ENCODE results near the gene TRIM22. TPM values are rescaled to one million over a fixed set of nuclear protein-coding genes. Genes with fewer than 3 reads are reported as not detected.

Gene TRIM22
- total RNA-seq, 1 experiment from 2014 or later, result not detected

GRCh38 chr11:5703741-5704536 is 14.3 kb downstream of the TRIM22 start:
- POLR2A ChIA-PET (ENCODE audit: low non-redundant PET), result no interaction called here
- H3K36me3 ChIP-seq (ENCODE audit: insufficient read depth, low read length, poor library complexity, severe bottlenecking), result no peaks in the 10 kb centered on the region

GRCh38 chr11:5705688-5706087 is 16.1 kb downstream of the TRIM22 start:
- Histone ChIP-seq H3K27me3 (replicated peaks; ENCODE audit: insufficient read depth, low read depth, low read length, poor library complexity) (no peaks in the 10 kb centered on the region), H3K4me1 (ENCODE audit: insufficient read depth, low read length, poor library complexity, severe bottlenecking) (no peaks in the 10 kb centered on the region), H3K36me3 (ENCODE audit: insufficient read depth, low read length, poor library complexity, severe bottlenecking) (no peaks in the 10 kb centered on the region), H3K27ac (ENCODE audit: low read depth, low read length, poor library complexity, severe bottlenecking) (no peak overlapping the region), H3K9me3 (ENCODE audit: low read depth, low read length, poor library complexity, severe bottlenecking) (no peaks in the 10 kb centered on the region), H3K4me3 (ENCODE audit: low read depth, low read length, poor library complexity, severe bottlenecking) (no peak overlapping the region)
- CTCF ChIA-PET, result no interaction called here
- no TSS peak for BruUV-seq (replicated peaks)
- POLR2A ChIA-PET (ENCODE audit: low non-redundant PET), result no interaction called here
- TF ChIP-seq EZH2 (IDR thresholded peaks at IDR 0.05; ENCODE audit: borderline replicate concordance, low read depth, low read length, poor library complexity, severe bottlenecking), result no peak
- TF ChIP-seq, protein P1, sequence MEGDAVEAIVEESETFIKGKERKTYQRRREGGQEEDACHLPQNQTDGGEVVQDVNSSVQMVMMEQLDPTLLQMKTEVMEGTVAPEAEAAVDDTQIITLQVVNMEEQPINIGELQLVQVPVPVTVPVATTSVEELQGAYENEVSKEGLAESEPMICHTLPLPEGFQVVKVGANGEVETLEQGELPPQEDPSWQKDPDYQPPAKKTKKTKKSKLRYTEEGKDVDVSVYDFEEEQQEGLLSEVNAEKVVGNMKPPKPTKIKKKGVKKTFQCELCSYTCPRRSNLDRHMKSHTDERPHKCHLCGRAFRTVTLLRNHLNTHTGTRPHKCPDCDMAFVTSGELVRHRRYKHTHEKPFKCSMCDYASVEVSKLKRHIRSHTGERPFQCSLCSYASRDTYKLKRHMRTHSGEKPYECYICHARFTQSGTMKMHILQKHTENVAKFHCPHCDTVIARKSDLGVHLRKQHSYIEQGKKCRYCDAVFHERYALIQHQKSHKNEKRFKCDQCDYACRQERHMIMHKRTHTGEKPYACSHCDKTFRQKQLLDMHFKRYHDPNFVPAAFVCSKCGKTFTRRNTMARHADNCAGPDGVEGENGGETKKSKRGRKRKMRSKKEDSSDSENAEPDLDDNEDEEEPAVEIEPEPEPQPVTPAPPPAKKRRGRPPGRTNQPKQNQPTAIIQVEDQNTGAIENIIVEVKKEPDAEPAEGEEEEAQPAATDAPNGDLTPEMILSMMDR (conservative IDR thresholded peaks at IDR 0.05; ENCODE audit: low read depth, low read length), result no peak
- DNase-seq (ENCODE audit: low spot score), result no peak
- intact Hi-C loops (cut with micrococcal nuclease; ENCODE audit: unreplicated experiment), result no loop called here

More at GRCh38 chr11:5703741-5704536, 14.3 kb downstream of the TRIM22 start:
- intact Hi-C loops (cut with micrococcal nuclease; ENCODE audit: unreplicated experiment), result no loop called here
- no peak overlapping the region for H3K4me3 ChIP-seq (ENCODE audit: low read depth, low read length, poor library complexity, severe bottlenecking)
- no peaks in the 10 kb centered on the region for H3K27me3 ChIP-seq (replicated peaks; ENCODE audit: insufficient read depth, low read depth, low read length, poor library complexity)
- CTCF ChIA-PET, result no interaction called here
- DNase-seq (ENCODE audit: low spot score), result no peak
- H3K9me3 ChIP-seq (ENCODE audit: low read depth, low read length, poor library complexity, severe bottlenecking), result no peaks in the 10 kb centered on the region
- H3K4me1 ChIP-seq (ENCODE audit: insufficient read depth, low read length, poor library complexity, severe bottlenecking), result no peaks in the 10 kb centered on the region
- TF ChIP-seq, protein P1 (conservative IDR thresholded peaks at IDR 0.05; ENCODE audit: low read depth, low read length), result no peak
- no peak for TF ChIP-seq EZH2 (IDR thresholded peaks at IDR 0.05; ENCODE audit: borderline replicate concordance, low read depth, low read length, poor library complexity, severe bottlenecking)
- BruUV-seq (replicated peaks), result no TSS peak
- H3K27ac ChIP-seq (ENCODE audit: low read depth, low read length, poor library complexity, severe bottlenecking), result no peak overlapping the region

DNA sequence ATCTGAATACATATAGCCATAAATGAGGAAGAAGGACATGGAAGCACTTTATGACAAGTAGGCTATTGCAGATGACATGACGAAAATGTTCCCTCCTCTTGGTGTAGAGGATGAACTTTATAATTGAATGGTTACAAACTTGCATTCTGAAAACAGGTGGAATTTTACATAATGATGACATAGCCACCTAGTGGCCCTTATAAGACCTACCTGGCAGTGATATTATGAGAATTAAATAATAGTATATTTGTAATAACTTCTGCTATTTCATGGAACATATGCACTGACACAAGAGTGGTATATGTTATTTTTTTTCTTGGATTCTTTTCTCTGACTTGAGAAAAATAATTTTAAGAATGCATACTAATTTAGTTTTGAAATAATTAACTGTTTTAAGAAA is 22.9 kb downstream of the TRIM22 start:
- ChIA-PET POLR2A (ENCODE audit: low non-redundant PET) (no interaction called here), CTCF (no interaction called here)
- H3K4me3 ChIP-seq (ENCODE audit: low read depth, low read length, poor library complexity, severe bottlenecking), result no peak overlapping the region
- H3K9me3 ChIP-seq (ENCODE audit: low read depth, low read length, poor library complexity, severe bottlenecking), result no peaks in the 10 kb centered on the region
- BruUV-seq (replicated peaks), result no TSS peak
- no peak for DNase-seq (ENCODE audit: low spot score)
- H3K36me3 ChIP-seq (ENCODE audit: insufficient read depth, low read length, poor library complexity, severe bottlenecking), result no peaks in the 10 kb centered on the region
- TF ChIP-seq, protein P1 (conservative IDR thresholded peaks at IDR 0.05; ENCODE audit: low read depth, low read length), result 0 out of 2 replicates have a peak, but pooled peaks have one; percentile 24
- TF ChIP-seq EZH2 (IDR thresholded peaks at IDR 0.05; ENCODE audit: borderline replicate concordance, low read depth, low read length, poor library complexity, severe bottlenecking), result no peak
- no peak overlapping the region for H3K27ac ChIP-seq (ENCODE audit: low read depth, low read length, poor library complexity, severe bottlenecking)
- intact Hi-C loops (cut with micrococcal nuclease; ENCODE audit: unreplicated experiment), result no loop called here
- no peaks in the 10 kb centered on the region for H3K27me3 ChIP-seq (replicated peaks; ENCODE audit: insufficient read depth, low read depth, low read length, poor library complexity)
- no peaks in the 10 kb centered on the region for H3K4me1 ChIP-seq (ENCODE audit: insufficient read depth, low read length, poor library complexity, severe bottlenecking)

All from A673 (cell line).